SK-N-SH (cell line): ENCODE results near the gene DOK4. TPM values are rescaled to one million over a fixed set of nuclear protein-coding genes. Genes with fewer than 3 reads are reported as not detected.
A peak's percentile ranks its signal among the peaks of the same experiment; 100 is the strongest.

Experiments
- CTCF ChIA-PET: fragments of 300-600, 350-600 bp; formaldehyde crosslinking; extraction: SDS; loops from one replicate; lab custom pipeline; 2021; lab: Yijun Ruan, JAX
- POLR2A ChIA-PET: fragments of 350-600 bp; sonication (Branson Sonifier 250); formaldehyde crosslinking; extraction: SDS; loops from one replicate; lab custom pipeline; 2020; ENCODE audit warnings: antibody characterized with exemption, inconsistent platforms; lab: Yijun Ruan, JAX
- DNase-seq: peaks from one replicate; pipeline ENCODE4 v3.0.0; 2012
- H2AFZ ChIP-seq: fragments of 200-600 bp; sonication (generic); 2 replicates; pipeline ENCODE4 v1.8.1; 2016; ENCODE audit warnings: antibody characterized with exemption, mild to moderate bottlenecking, low read depth
- H3F3A ChIP-seq: fragments of 200-600 bp; sonication (generic); replicated peaks from 2 replicates; pipeline ENCODE3; 2016; ENCODE audit warnings: antibody characterized with exemption, mild to moderate bottlenecking; ENCODE audit not compliant: insufficient read depth
- H3K27ac ChIP-seq, 2 experiments: fragments of 200-500 bp in 1 of 2; fragments of 200-600 bp in 1 of 2; sonication (Bioruptor generic) in 1 of 2; sonication (generic), shearing (Covaris generic) in 1 of 2; 2 replicates each; pipeline versions ENCODE4 v1.5.1 to v1.6.1; 2014 to 2016; ENCODE audit warnings: low read depth in 2 of 2, inconsistent platforms in 1 of 2, low read length in 1 of 2, mild to moderate bottlenecking in 1 of 2, mixed read lengths in 1 of 2
- H3K27me3 ChIP-seq: fragments of 200-600 bp; sonication (generic), shearing (Covaris generic); 2 replicates; pipeline ENCODE4 v1.6.1; 2016; ENCODE audit warnings: mixed run types; ENCODE audit not compliant: insufficient read depth
- H3K36me3 ChIP-seq, 2 experiments: fragments of 200-500 bp in 1 of 2; fragments of 200-600 bp in 1 of 2; sonication (Bioruptor generic) in 1 of 2; sonication (generic) in 1 of 2; replicated peaks in 1 of 2; 2 replicates each; pipeline versions ENCODE3 to v1.5.1; 2014 to 2016; ENCODE audit warnings: low read length in 1 of 2, mild to moderate bottlenecking in 1 of 2; ENCODE audit not compliant: insufficient read depth in 2 of 2, control insufficient read depth in 1 of 2
- H3K4me1 ChIP-seq, 2 experiments: fragments of 200-500 bp in 1 of 2; fragments of 200-600 bp in 1 of 2; sonication (Bioruptor generic) in 1 of 2; sonication (generic), shearing (Covaris generic) in 1 of 2; 2 replicates each; pipeline versions ENCODE4 v1.5.1 to v1.6.1; 2014 to 2016; ENCODE audit warnings: low read depth in 1 of 2, low read length in 1 of 2, mixed run types in 1 of 2; ENCODE audit not compliant: insufficient read depth in 2 of 2, control insufficient read depth in 1 of 2
- H3K4me2 ChIP-seq: fragments of 200-600 bp; sonication (generic), shearing (Covaris generic); 2 replicates; pipeline ENCODE4 v1.6.1; 2017; ENCODE audit warnings: mixed run types
- H3K4me3 ChIP-seq, 2 experiments: fragments of 200-500 bp in 1 of 2; fragments of 200-600 bp in 1 of 2; sonication (Bioruptor generic) in 1 of 2; sonication (generic), shearing (Covaris generic) in 1 of 2; 2 replicates each; pipeline versions ENCODE4 v1.5.1 to v1.8.1; 2014 to 2016; ENCODE audit warnings: low read depth in 2 of 2, inconsistent platforms in 1 of 2, low read length in 1 of 2, mild to moderate bottlenecking in 1 of 2, mixed read lengths in 1 of 2, moderate library complexity in 1 of 2
- H3K79me2 ChIP-seq: fragments of 200-600 bp; sonication (generic); 2 replicates; pipeline ENCODE4 v1.8.1; 2017; ENCODE audit warnings: mild to moderate bottlenecking; ENCODE audit not compliant: insufficient read depth
- H3K9ac ChIP-seq: fragments of 200-600 bp; sonication (generic); 2 replicates; pipeline ENCODE4 v1.6.1; 2017; ENCODE audit warnings: mixed run types
- H3K9me2 ChIP-seq: fragments of 200-600 bp; sonication (generic); 2 replicates; pipeline ENCODE4 v1.6.1; 2017; ENCODE audit warnings: mixed run types
- H3K9me3 ChIP-seq: fragments of 200-600 bp; sonication (generic); 2 replicates; pipeline ENCODE4 v1.6.1; 2017; ENCODE audit warnings: mixed run types, mild to moderate bottlenecking, moderate library complexity
- H4K20me1 ChIP-seq: fragments of 200-600 bp; sonication (generic); 2 replicates; pipeline ENCODE4 v1.6.1; 2017; ENCODE audit warnings: mild to moderate bottlenecking, mixed run types; ENCODE audit not compliant: insufficient read depth
- CTCF ChIP-seq: fragments of 200-600 bp; sonication (generic); IDR thresholded peaks from 2 replicates; pipeline ENCODE4 v1.6.1; 2017; ENCODE audit warnings: antibody characterized with exemption, mild to moderate bottlenecking, moderate library complexity
- GABPA ChIP-seq: IDR thresholded peaks from 2 replicates; pipeline ENCODE4 v1.4.0; 2012; ENCODE audit warnings: low read depth, mild to moderate bottlenecking
- RXRA ChIP-seq: IDR thresholded peaks from 2 replicates; pipeline ENCODE4 v1.4.0; 2012; ENCODE audit warnings: low read depth, mild to moderate bottlenecking, borderline replicate concordance
- USF2 ChIP-seq: fragments of 150-350 bp; IDR thresholded peaks from 2 replicates; pipeline ENCODE4 v1.6.1; 2017; ENCODE audit warnings: antibody characterized with exemption, low read length, low read depth, borderline replicate concordance
- WGBS: methylation state at CpG from one replicate; pipeline ENCODE4 v1.1.6; 2017; ENCODE audit warnings: low lambda C conversion rate; 5-methylcytosine and 5-hydroxymethylcytosine counted together
- polyA plus RNA-seq, 3 experiments: library from polyadenylated mRNA; depleted of rRNA; stranded (reverse); fragments of >200 nt; gene quantifications; 2 replicates each; pipeline ENCODE4 v1.2.3, GENCODE V29; 2012
- TF ChIP-seq, protein P1 (sequence below): IDR thresholded peaks from 2 replicates; pipeline ENCODE4 v1.4.0; 2012; ENCODE audit warnings: low read depth, borderline replicate concordance
- TF ChIP-seq, protein P2 (sequence below): IDR thresholded peaks from 2 replicates; pipeline ENCODE4 v1.4.0; 2012; ENCODE audit warnings: low read depth

DOK4 gene
- polyA plus RNA-seq, 1 of the 3 experiments (the other 2 are of a cell fraction): 28.4 TPM

GRCh38 chr16:57478396-57479204 lies 7.7 kb downstream of the DOK4 start:
- H3K9me2 ChIP-seq: no peaks in the 10 kb centered on the region
- ChIA-PET CTCF (interaction anchor here (0.5 to 21.0 kb wide), 7 partner anchors 8 to 178 kb away, joined by 3 to 354 read pairs (median 4); partner anchors contain the start of gene POLR2C), POLR2A (interaction anchor here (0.8 to 10.0 kb wide), 4 partner anchors 16 to 101 kb away, joined by 3 to 152 read pairs (median 7); partner anchors contain the start of gene POLR2C)
- peaks cover 5% of the 10 kb centered on the region for H3F3A ChIP-seq
- H3K27me3 ChIP-seq: no peaks in the 10 kb centered on the region
- H3K4me3 ChIP-seq: peak overlapping the region; percentile 48 to 58
- peak overlapping the region in 1 of 2 experiments; percentile 90; a peak in 2 of 4 replicates for H3K27ac ChIP-seq
- peaks cover 14 to 86% of the 10 kb centered on the region in 2 experiments; a peak in 3 of 4 replicates for H3K4me1 ChIP-seq
- H2AFZ ChIP-seq: no peak overlapping the region
- H3K79me2 ChIP-seq: peaks cover 7% of the 10 kb centered on the region; the same call in 1 of the 2 replicates
- WGBS: 50% methylated on average over 11 of the region's 15 CpGs
- H3K9ac ChIP-seq: no peak overlapping the region
- H4K20me1 ChIP-seq: 0 out of 2 replicates have a peak, but pooled peaks cover 6% of the 10 kb centered on the region
- DNase-seq: no peak
- H3K36me3 ChIP-seq: peaks cover 0 to 13% of the 10 kb centered on the region in 2 experiments
- no peak for TF ChIP-seq RXRA
- peak overlapping the region; percentile 86 for H3K4me2 ChIP-seq
- no peaks in the 10 kb centered on the region for H3K9me3 ChIP-seq

GRCh38 chr16:57477531-57478202 lies 8.6 kb downstream of the DOK4 start:
- Histone ChIP-seq H4K20me1 (0 out of 2 replicates have a peak, but pooled peaks cover 6% of the 10 kb centered on the region), H3K27me3 (no peaks in the 10 kb centered on the region), H3K9ac (no peak overlapping the region), H3F3A (peaks cover 5% of the 10 kb centered on the region), H3K4me2 (no peak overlapping the region), H3K27ac (peak overlapping the region in 1 of 2 experiments; percentile 90; a peak in 2 of 4 replicates), H3K9me2 (no peaks in the 10 kb centered on the region), H3K9me3 (no peaks in the 10 kb centered on the region), H3K4me3 (no peak overlapping the region; a peak in 1 of 4 replicates), H3K4me1 (peaks cover 14 to 86% of the 10 kb centered on the region in 2 experiments; a peak in 3 of 4 replicates), H3K79me2 (peaks cover 7% of the 10 kb centered on the region; the same call in 1 of the 2 replicates), H2AFZ (no peak overlapping the region), H3K36me3 (peaks cover 0 to 22% of the 10 kb centered on the region in 2 experiments)
- DNase-seq: peak; percentile 30
- POLR2A ChIA-PET: no interaction called here
- CTCF ChIA-PET: interaction anchor here (1.2 to 21.0 kb wide), 3 partner anchors 14 to 49 kb away, joined by 4 to 354 read pairs (median 58); partner anchors contain the start of gene POLR2C
- TF ChIP-seq USF2 (no peak), GABPA (no peak), CTCF (no peak)
- TF ChIP-seq, protein P1, sequence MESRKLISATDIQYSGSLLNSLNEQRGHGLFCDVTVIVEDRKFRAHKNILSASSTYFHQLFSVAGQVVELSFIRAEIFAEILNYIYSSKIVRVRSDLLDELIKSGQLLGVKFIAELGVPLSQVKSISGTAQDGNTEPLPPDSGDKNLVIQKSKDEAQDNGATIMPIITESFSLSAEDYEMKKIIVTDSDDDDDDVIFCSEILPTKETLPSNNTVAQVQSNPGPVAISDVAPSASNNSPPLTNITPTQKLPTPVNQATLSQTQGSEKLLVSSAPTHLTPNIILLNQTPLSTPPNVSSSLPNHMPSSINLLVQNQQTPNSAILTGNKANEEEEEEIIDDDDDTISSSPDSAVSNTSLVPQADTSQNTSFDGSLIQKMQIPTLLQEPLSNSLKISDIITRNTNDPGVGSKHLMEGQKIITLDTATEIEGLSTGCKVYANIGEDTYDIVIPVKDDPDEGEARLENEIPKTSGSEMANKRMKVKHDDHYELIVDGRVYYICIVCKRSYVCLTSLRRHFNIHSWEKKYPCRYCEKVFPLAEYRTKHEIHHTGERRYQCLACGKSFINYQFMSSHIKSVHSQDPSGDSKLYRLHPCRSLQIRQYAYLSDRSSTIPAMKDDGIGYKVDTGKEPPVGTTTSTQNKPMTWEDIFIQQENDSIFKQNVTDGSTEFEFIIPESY: no peak
- TF ChIP-seq, protein P2, sequence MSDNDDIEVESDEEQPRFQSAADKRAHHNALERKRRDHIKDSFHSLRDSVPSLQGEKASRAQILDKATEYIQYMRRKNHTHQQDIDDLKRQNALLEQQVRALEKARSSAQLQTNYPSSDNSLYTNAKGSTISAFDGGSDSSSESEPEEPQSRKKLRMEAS: no peak
- 72% methylated on average over 8 of the region's 9 CpGs for WGBS
